HepG2 (cell line): ENCODE results near the gene TUBA4A. TPM values are rescaled to one million over a fixed set of nuclear protein-coding genes. Genes with fewer than 3 reads are reported as not detected.

Experiments
- ATAC-seq: fragments of 200-7000 bp; cut with Tn5 transposase; 3 replicates; pipeline ENCODE4 v1.9.1; 2020; ENCODE audit warnings: mild to moderate bottlenecking, moderate library complexity
- BruUV-seq: library from RNA; stranded (reverse); fragments of 400-500 nt; replicated peaks from 2 replicates; lab custom pipeline; 2021; lab: Mats Ljungman, UMichigan
- CTCF ChIA-PET: fragments of 300-600 bp; formaldehyde crosslinking; extraction: SDS; loops from one replicate; lab custom pipeline; 2021; ENCODE audit warnings: low total read pairs, inconsistent platforms, low intra/inter-chr PET ratio; lab: Yijun Ruan, JAX
- POLR2A ChIA-PET: fragments of 350-600 bp; sonication (Branson Sonifier 250); formaldehyde crosslinking; loops from one replicate; lab custom pipeline; 2020; ENCODE audit warnings: antibody characterized with exemption, inconsistent platforms; lab: Yijun Ruan, JAX
- DNase-seq: peaks from one replicate; pipeline ENCODE4 v3.0.0-alpha.2; 2015; ENCODE audit warnings: low spot score
- FAIRE-seq: peaks from 3 replicates; lab custom pipeline; 2011; peaks lifted over from hg19 to GRCh38; lab: Jason Lieb, UNC
- H2AFZ ChIP-seq: one replicate; pipeline ENCODE4 v1.6.1; 2011; ENCODE audit warnings: low read length, inconsistent platforms
- H3K27ac ChIP-seq: fragments of 300-600 bp; 3 replicates; pipeline ENCODE4 v1.8.0; 2011; ENCODE audit warnings: mixed run types, mild to moderate bottlenecking, mixed read lengths, low read length, inconsistent platforms; ENCODE audit not compliant: insufficient read depth; ENCODE audit errors: extremely low read length
- H3K27me3 ChIP-seq, 2 experiments: fragments of 200-600 bp in 1 of 2; 2 replicates in 1 of 2; 3 replicates in 1 of 2; pipeline versions ENCODE4 v1.6.0 to v1.8.0; 2011; ENCODE audit warnings: low read length in 2 of 2, mild to moderate bottlenecking in 2 of 2, moderate library complexity in 2 of 2, inconsistent platforms in 1 of 2; ENCODE audit not compliant: insufficient read depth in 2 of 2, control insufficient read depth in 1 of 2
- H3K36me3 ChIP-seq, 2 experiments: fragments of 200-600 bp in 1 of 2; replicated peaks in 1 of 2; 2 replicates in 1 of 2; 3 replicates in 1 of 2; pipeline versions ENCODE4 v1.5.1 to v1.8.0; 2011; ENCODE audit warnings: low read length in 2 of 2, inconsistent platforms in 1 of 2; ENCODE audit not compliant: insufficient read depth in 2 of 2, control insufficient read depth in 1 of 2
- H3K4me1 ChIP-seq: 2 replicates; pipeline ENCODE4 v1.5.1; 2012; ENCODE audit warnings: low read length, inconsistent platforms; ENCODE audit not compliant: insufficient read depth
- H3K4me2 ChIP-seq: 2 replicates; pipeline ENCODE4 v1.6.0; 2011; ENCODE audit warnings: low read depth, low read length, inconsistent platforms
- H3K4me3 ChIP-seq, 3 experiments: fragments of 200-600 bp in 1 of 3; sonication (generic), shearing (Covaris generic) in 1 of 3; replicated peaks in 1 of 3; 2 replicates each; pipeline ENCODE4 v1.5.1; 2011 to 2016; ENCODE audit warnings: low read length in 3 of 3, inconsistent platforms in 2 of 3, low read depth in 2 of 3, mild to moderate bottlenecking in 2 of 3, control low read depth in 1 of 3, mixed read lengths in 1 of 3; ENCODE audit not compliant: insufficient read depth in 1 of 3
- H3K79me2 ChIP-seq: one replicate; pipeline ENCODE4 v1.6.1; 2011; ENCODE audit warnings: low read length, inconsistent platforms; ENCODE audit not compliant: insufficient read depth
- H3K9ac ChIP-seq: 2 replicates; pipeline ENCODE4 v1.6.0; 2011; ENCODE audit warnings: mild to moderate bottlenecking, low read depth, low read length, inconsistent platforms; ENCODE audit not compliant: insufficient read depth
- H3K9me3 ChIP-seq: 2 replicates; pipeline ENCODE4 v1.5.1; 2012; ENCODE audit warnings: mild to moderate bottlenecking, low read length
- H4K20me1 ChIP-seq: 2 replicates; pipeline ENCODE4 v1.6.0; 2011; ENCODE audit warnings: inconsistent platforms, mild to moderate bottlenecking, low read length, moderate library complexity; ENCODE audit not compliant: insufficient read depth
- MEIS1 ChIP-seq: sonication (generic); formaldehyde crosslinking; IDR thresholded peaks from 2 replicates; pipeline ENCODE4 v1.9.0; 2021; ENCODE audit warnings: mild to moderate bottlenecking, missing genetic modification reagents, moderate library complexity, borderline replicate concordance
- NFIC ChIP-seq: IDR thresholded peaks from 2 replicates; pipeline ENCODE4 v1.6.1; 2012; ENCODE audit warnings: mild to moderate bottlenecking, low read length, inconsistent platforms
- REXO4 ChIP-seq: sonication (generic); formaldehyde crosslinking; IDR thresholded peaks from 2 replicates; pipeline ENCODE4 v1.8.0; 2022; ENCODE audit warnings: missing genetic modification reagents, mild to moderate bottlenecking, borderline replicate concordance
- SATB2 ChIP-seq: sonication (generic); formaldehyde crosslinking; IDR thresholded peaks from 2 replicates; pipeline ENCODE4 v1.5.0; 2020; ENCODE audit warnings: missing genetic modification reagents
- SUZ12 ChIP-seq: fragments of 150-350 bp; IDR thresholded peaks from 2 replicates; pipeline ENCODE4 v1.6.1; 2014; ENCODE audit warnings: low read depth, low read length
- ZNF747 ChIP-seq: sonication (generic); formaldehyde crosslinking; IDR thresholded peaks from 2 replicates; pipeline ENCODE4 v1.8.1; 2023; ENCODE audit warnings: missing genetic modification reagents, mild to moderate bottlenecking, borderline replicate concordance
- ZNF816 ChIP-seq: sonication (generic); formaldehyde crosslinking; IDR thresholded peaks from 2 replicates; pipeline ENCODE4 v1.8.0; 2022; ENCODE audit warnings: missing genetic modification reagents, mild to moderate bottlenecking, borderline replicate concordance
- WGBS: methylation state at CpG from one replicate; pipeline ENCODE4 v1.1.6; 2017; ENCODE audit warnings: low lambda C conversion rate; 5-methylcytosine and 5-hydroxymethylcytosine counted together
- in situ Hi-C: cut with HindIII; loops from 2 replicates; pipeline ENCODE4 v1.10.0; 2017; ENCODE audit warnings: low pct_unique_long_range_greater_than_20kb; ENCODE audit not compliant: extremely low pct_ligation_motif_present
- intact Hi-C: fragments of 100-400 bp; cut with micrococcal nuclease; formaldehyde crosslinking; loops from one replicate; pipeline ENCODE4 v1.10.0; 2022; ENCODE audit not compliant: unreplicated experiment
- polyA plus RNA-seq, 8 experiments: library from polyadenylated mRNA; depleted of rRNA in 3 of 8; stranded (reverse) in 7 of 8; unstranded in 1 of 8; fragments of >200 nt; fragmentation: Illumina TruSeq in 4 of 8; extraction: Trizol in 4 of 8; gene quantifications; 2 replicates each; pipeline versions ENCODE4 v1.2.1 to v1.2.3, GENCODE V29; 2011 to 2016; ENCODE audit warnings: low read depth in 4 of 8, missing spikeins in 1 of 8, mixed read lengths in 1 of 8; ENCODE audit not compliant: insufficient read depth in 1 of 8
- total RNA-seq, 5 experiments: library from RNA; depleted of rRNA; stranded (reverse); fragments of >200 nt; fragmentation: Illumina TruSeq; extraction: Trizol; gene quantifications; 2 replicates each; pipeline ENCODE4 v1.2.3, GENCODE V29; 2016; ENCODE audit warnings: low read depth in 1 of 5
- TF ChIP-seq, protein P1 (sequence below): sonication (generic); formaldehyde crosslinking; IDR thresholded peaks from 2 replicates; pipeline ENCODE4 v1.8.1; 2023; ENCODE audit warnings: mild to moderate bottlenecking, moderate library complexity, missing genetic modification reagents
- TF ChIP-seq, protein P2 (sequence below): sonication (generic); formaldehyde crosslinking; IDR thresholded peaks from 2 replicates; pipeline ENCODE4 v1.5.1; 2020; ENCODE audit warnings: missing genetic modification reagents, mild to moderate bottlenecking, borderline replicate concordance

TUBA4A gene
- total and polyA plus RNA-seq, 2 of the 13 experiments (the other 11 are each of a cell fraction or from before 2014, with no cell fraction given) = 1.3 to 12.7 TPM

DNA sequence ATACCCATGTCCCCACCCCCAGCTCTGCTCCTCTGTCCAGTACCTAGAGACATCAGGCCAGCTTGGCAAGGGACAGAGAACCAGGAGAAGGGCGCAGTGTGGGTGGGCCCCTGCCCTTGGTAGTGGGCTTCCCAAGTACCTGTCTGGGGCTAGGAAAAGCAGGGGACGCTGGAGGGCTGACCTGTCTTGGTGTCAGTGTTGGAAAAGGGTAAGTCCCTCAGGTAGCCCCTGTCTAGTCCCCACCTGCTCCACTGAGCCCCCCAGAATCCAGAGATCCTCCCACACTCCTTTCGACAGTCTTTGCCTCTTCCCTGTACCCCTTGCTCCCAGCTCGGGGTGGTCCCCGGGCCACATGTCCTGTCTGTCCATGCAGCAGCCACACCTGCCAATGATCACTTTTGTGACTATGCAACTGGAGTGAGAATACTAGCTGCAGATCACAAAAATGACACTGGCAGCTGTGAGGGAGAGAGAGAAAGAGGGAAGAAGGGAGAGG lies 40.1 kb upstream of the TUBA4A start:
- intact Hi-C loops (loop anchor here (1.0 to 10.0 kb wide), 4 partner anchors 14 to 241 kb away; partner anchors contain the start of genes ABCB6 and DNAJB2), in situ Hi-C loops (no loop called here)
- H3K9me3 ChIP-seq = no peaks in the 10 kb centered on the region
- BruUV-seq = no TSS peak
- H3K36me3 ChIP-seq = no peaks in the 10 kb centered on the region
- peak overlapping the region in 1 of 3 experiments; percentile 81; a peak in 1 of 6 replicates for H3K4me3 ChIP-seq
- WGBS = 55% methylated on average over 5 of the region's 5 CpGs
- no peaks in the 10 kb centered on the region for H4K20me1 ChIP-seq
- H3K4me1 ChIP-seq = peaks cover 32% of the 10 kb centered on the region
- ATAC-seq (no peak), DNase-seq (no peak), FAIRE-seq (no peak)
- ChIA-PET CTCF (interaction anchor here (1.2 to 3.4 kb wide), 6 partner anchors 17 to 134 kb away, joined by 3 to 88 read pairs (median 14); partner anchors contain the start of genes ANKZF1, ATG9A, DNAJB2 and NHEJ1), POLR2A (interaction anchor here (1.0 to 3.6 kb wide), 6 partner anchors 15 to 117 kb away, joined by 3 to 47 read pairs (median 16); partner anchors contain the start of genes CNPPD1, DNAJB2, GLB1L and STK16)
- peak overlapping the region; percentile 77 for H2AFZ ChIP-seq
- no peak overlapping the region for H3K27ac ChIP-seq
- TF ChIP-seq ZNF816 (CRISPR knock-in tag) (no peak), SATB2 (CRISPR knock-in tag) (no peak), REXO4 (CRISPR knock-in tag) (no peak), ZNF747 (CRISPR knock-in tag) (no peak), MEIS1 (CRISPR knock-in tag) (no peak), NFIC (no peak), SUZ12 (no peak)
- TF ChIP-seq, protein P1, sequence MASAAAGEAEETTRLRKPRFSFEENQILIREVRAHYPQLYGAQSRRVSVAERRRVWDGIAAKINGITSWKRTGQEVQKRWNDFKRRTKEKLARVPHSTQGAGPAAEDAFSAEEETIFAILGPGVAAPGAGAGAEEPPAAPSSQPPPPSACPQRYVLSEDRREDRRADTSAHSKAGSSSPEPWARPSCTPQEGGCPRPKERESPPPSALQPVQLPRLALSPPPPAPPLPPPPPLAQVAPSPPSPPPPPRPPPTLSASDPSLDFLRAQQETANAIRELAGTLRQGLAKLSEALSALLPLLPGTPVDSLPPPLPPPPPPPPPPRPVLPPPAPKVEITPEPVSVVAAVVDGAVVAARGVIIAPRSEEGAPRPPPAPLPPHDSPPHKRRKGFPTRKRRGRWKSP (CRISPR knock-in tag) = no peak
- TF ChIP-seq, protein P2, sequence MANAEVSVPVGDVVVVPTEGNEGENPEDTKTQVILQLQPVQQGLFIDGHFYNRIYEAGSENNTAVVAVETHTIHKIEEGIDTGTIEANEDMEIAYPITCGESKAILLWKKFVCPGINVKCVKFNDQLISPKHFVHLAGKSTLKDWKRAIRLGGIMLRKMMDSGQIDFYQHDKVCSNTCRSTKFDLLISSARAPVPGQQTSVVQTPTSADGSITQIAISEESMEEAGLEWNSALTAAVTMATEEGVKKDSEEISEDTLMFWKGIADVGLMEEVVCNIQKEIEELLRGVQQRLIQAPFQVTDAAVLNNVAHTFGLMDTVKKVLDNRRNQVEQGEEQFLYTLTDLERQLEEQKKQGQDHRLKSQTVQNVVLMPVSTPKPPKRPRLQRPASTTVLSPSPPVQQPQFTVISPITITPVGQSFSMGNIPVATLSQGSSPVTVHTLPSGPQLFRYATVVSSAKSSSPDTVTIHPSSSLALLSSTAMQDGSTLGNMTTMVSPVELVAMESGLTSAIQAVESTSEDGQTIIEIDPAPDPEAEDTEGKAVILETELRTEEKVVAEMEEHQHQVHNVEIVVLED (CRISPR knock-in tag) = no peak
- H3K4me2 ChIP-seq = peak overlapping the region; percentile 87
- peak overlapping the region; percentile 75; the same call in 1 of the 2 replicates for H3K9ac ChIP-seq
- no peaks in the 10 kb centered on the region for H3K79me2 ChIP-seq
- H3K27me3 ChIP-seq = peaks cover 6 to 74% of the 10 kb centered on the region in 2 experiments; a peak in 4 of 5 replicates
